Fibroblast of pulmonary artery (primary cell): ENCODE data around the gene AACS.

ENCODE experiments used
- DNase-seq: peaks from one replicate; pipeline ENCODE4 v3.0.0-alpha.2; 2010; ENCODE audit warnings: low read depth
- H3K4me3 ChIP-seq: replicated peaks from 2 replicates; pipeline ENCODE4 v1.5.1; 2011; ENCODE audit warnings: low read depth, mild to moderate bottlenecking, control low read depth, low read length, moderate library complexity
- CTCF ChIP-seq: IDR thresholded peaks from 2 replicates; pipeline ENCODE4 v1.5.1; 2011; ENCODE audit warnings: mild to moderate bottlenecking, control low read depth, low read length, inconsistent platforms; ENCODE audit errors: missing control alignments

AACS gene

GRCh38 chr12:125131958-125132357 is 66.7 kb downstream of the AACS start:
- TF ChIP-seq CTCF = no peak
- no peak for DNase-seq
- H3K4me3 ChIP-seq = no peak overlapping the region

- H3K4me3 ChIP-seq = no peak overlapping the region
- no peak for TF ChIP-seq CTCF
- DNase-seq = no peak
Observed at GRCh38 chr12:125132698-125133400, 67.6 kb downstream of the AACS start.

GRCh38 chr12:125133616-125134015 is 68.4 kb downstream of the AACS start:
- no peak overlapping the region for H3K4me3 ChIP-seq
- no peak for DNase-seq
- TF ChIP-seq CTCF = no peak

- TF ChIP-seq CTCF = no peak
- no peak for DNase-seq
- no peak overlapping the region for H3K4me3 ChIP-seq
Observed at GRCh38 chr12:125134576-125134975, 69.3 kb downstream of the AACS start.

GRCh38 chr12:125135906-125136305 is 70.7 kb downstream of the AACS start:
- no peak overlapping the region for H3K4me3 ChIP-seq
- DNase-seq = no peak

GRCh38 chr12:125136702-125137101 is 71.5 kb downstream of the AACS start:
- no peak for DNase-seq
- no peak for TF ChIP-seq CTCF
- no peak overlapping the region for H3K4me3 ChIP-seq

More at GRCh38 chr12:125135906-125136305, 70.7 kb downstream of the AACS start:
- TF ChIP-seq CTCF = no peak

- DNase-seq = no peak
- no peak for TF ChIP-seq CTCF
- H3K4me3 ChIP-seq = no peak overlapping the region
Observed at GRCh38 chr12:125137766-125138344, 72.6 kb downstream of the AACS start.
